AG04449 (cell line): ENCODE measurements around the gene NOL11.
A peak's percentile ranks its signal among the peaks of the same experiment; 100 is the strongest.

ENCODE experiments used
- CTCF ChIA-PET: fragments of 350-600 bp; formaldehyde crosslinking; extraction: SDS; loops from one replicate; lab custom pipeline; 2021; ENCODE audit warnings: antibody characterized with exemption; lab: Yijun Ruan, JAX
- POLR2A ChIA-PET: fragments of 400-600, 350-600 bp; formaldehyde crosslinking; extraction: SDS; loops from one replicate; lab custom pipeline; 2020; ENCODE audit warnings: antibody characterized with exemption, inconsistent platforms; lab: Yijun Ruan, JAX
- DNase-seq: peaks from one replicate; pipeline ENCODE4 v3.0.0-alpha.2; 2010; ENCODE audit warnings: low read depth, low spot score
- H3K4me3 ChIP-seq: 2 replicates; pipeline ENCODE4 v1.5.1; 2011; ENCODE audit warnings: low read depth, mild to moderate bottlenecking, control low read depth, low read length
- CTCF ChIP-seq: IDR thresholded peaks from one replicate; pipeline ENCODE4 v1.5.1; 2011; ENCODE audit warnings: mild to moderate bottlenecking, moderate library complexity, low read length, control low read depth, inconsistent platforms; ENCODE audit not compliant: insufficient read depth; ENCODE audit errors: missing control alignments

NOL11 gene

GRCh38 chr17:67717624-67718324, at the start of gene NOL11:
NOL11 (plus strand) TSS chr17:67717936; CDS start chr17:67717948, 12 bp downstream.
- DNase-seq = peak; percentile 86
- CTCF ChIA-PET = interaction anchor here (0.6 to 4.9 kb wide), 23 partner anchors 9 to 342 kb away, joined by 3 to 18 read pairs (median 5); partner anchors contain the start of gene BPTF
- peak; percentile 98 for TF ChIP-seq CTCF
- POLR2A ChIA-PET = no interaction called here
- H3K4me3 ChIP-seq = peak within 1 kb of the TSS; percentile 98

- CTCF ChIA-PET = interaction anchor here (0.9 to 2.3 kb wide), 4 partner anchors 16 to 296 kb away, joined by 3 to 7 read pairs (median 4); no protein-coding TSS in a partner anchor
Observed at GRCh38 chr17:67671493-67671892, 46.2 kb upstream of the NOL11 start.

GRCh38 chr17:67672592-67673335, 45.0 kb upstream of the NOL11 start:
- ChIA-PET POLR2A (no interaction called here), CTCF (interaction anchor here (1.1 kb wide), 1 partner anchor 294 kb away, joined by 3 read pairs; no protein-coding TSS in a partner anchor)
- no peak for TF ChIP-seq CTCF
- no peak for DNase-seq
- no peak overlapping the region for H3K4me3 ChIP-seq

More at GRCh38 chr17:67671493-67671892, 46.2 kb upstream of the NOL11 start:
- POLR2A ChIA-PET = no interaction called here
- TF ChIP-seq CTCF = no peak
- H3K4me3 ChIP-seq = no peak overlapping the region
- no peak for DNase-seq

- DNase-seq = no peak
- POLR2A ChIA-PET = no interaction called here
- TF ChIP-seq CTCF = no peak
- CTCF ChIA-PET = interaction anchor here (1.1 kb wide), 1 partner anchor 14 kb away, joined by 4 read pairs; no protein-coding TSS in a partner anchor
- H3K4me3 ChIP-seq = no peak overlapping the region
Observed at GRCh38 chr17:67675481-67675880, 42.3 kb upstream of the NOL11 start.

GRCh38 chr17:67676305-67676704, 41.4 kb upstream of the NOL11 start:
- POLR2A ChIA-PET = no interaction called here
- no peak overlapping the region for H3K4me3 ChIP-seq
- no peak for TF ChIP-seq CTCF
- no peak for DNase-seq
- CTCF ChIA-PET = interaction anchor here (1.0 to 1.9 kb wide), 4 partner anchors 10 to 302 kb away, joined by 3 to 8 read pairs (median 4); no protein-coding TSS in a partner anchor

GRCh38 chr17:67678414-67678813, 39.3 kb upstream of the NOL11 start:
- ChIA-PET POLR2A (no interaction called here), CTCF (interaction anchor here (0.9 to 1.9 kb wide), 2 partner anchors 8 to 303 kb away, joined by 4 to 8 read pairs; no protein-coding TSS in a partner anchor)
- no peak overlapping the region for H3K4me3 ChIP-seq
- no peak for DNase-seq
- TF ChIP-seq CTCF = no peak
